ENCODE data around the gene OS9. TPM values are rescaled to one million over a fixed set of nuclear protein-coding genes. Genes with fewer than 3 reads are reported as not detected.

The OS9 gene
- total and polyA plus RNA-seq, 2 donors (not counting 3 experiments of a cell fraction or from before 2014, with no cell fraction given), result 212 to 561 TPM

- no peak for FAIRE-seq
- no peak overlapping the region for H3K9ac ChIP-seq (replicated peaks; ENCODE audit: extremely low read depth, insufficient read depth, low read length)
- intact Hi-C loops (cut with micrococcal nuclease) (no loop called here), dilution Hi-C loops (cut with MboI; ENCODE audit: extremely low pct_ligation_motif_present, low sequenced_read_pairs) (no loop called here)
- no peak overlapping the region for H2AFZ ChIP-seq (ENCODE audit: low read depth, low read length)
- peaks cover 2% of the 10 kb centered on the region for H3K79me2 ChIP-seq (ENCODE audit: control insufficient read depth, insufficient read depth, low read length)
- H3K9me3 ChIP-seq (replicated peaks; ENCODE audit: control insufficient read depth, insufficient read depth, low read length), result no peaks in the 10 kb centered on the region
- H3K27me3 ChIP-seq (ENCODE audit: control insufficient read depth in 2 of 2, insufficient read depth in 2 of 2, low read length in 2 of 2), result peaks cover 12 to 16% of the 10 kb centered on the region in 2 experiments
- no TSS peak for BruUV-seq (replicated peaks)
- peaks cover 0 to 2% of the 10 kb centered on the region in 2 experiments for H3K36me3 ChIP-seq (ENCODE audit: control insufficient read depth in 2 of 2, extremely low read depth in 1 of 2, insufficient read depth in 2 of 2, low read length in 2 of 2)
- H3K4me3 ChIP-seq (replicated peaks in 1 of 3; ENCODE audit: insufficient read depth in 1 of 3, low read depth in 1 of 3, low read length in 3 of 3), result no peak overlapping the region
- no peaks in the 10 kb centered on the region for H3K9me1 ChIP-seq (replicated peaks; ENCODE audit: control insufficient read depth, extremely low read depth, insufficient read depth, low read length)
- H3K4me2 ChIP-seq (ENCODE audit: insufficient read depth, low read length), result no peak overlapping the region
- no peak overlapping the region for H3K27ac ChIP-seq (ENCODE audit: insufficient read depth, low read depth, low read length)
- no peaks in the 10 kb centered on the region for H4K20me1 ChIP-seq (replicated peaks; ENCODE audit: control insufficient read depth, extremely low read depth, insufficient read depth, low read length)
- TF ChIP-seq POLR2A (IDR thresholded peaks at IDR 0.05; ENCODE audit: low read depth, low read length) (no peak), MAX (IDR thresholded peaks at IDR 0.05; ENCODE audit: insufficient read depth, insufficient read length) (no peak), MYC (IDR thresholded peaks at IDR 0.05; ENCODE audit: low read depth, low read length) (no peak), JUN (IDR thresholded peaks at IDR 0.05; ENCODE audit: borderline replicate concordance, insufficient read depth, insufficient read length, low read depth) (no peak), FOS (IDR thresholded peaks at IDR 0.05; ENCODE audit: borderline replicate concordance, insufficient read depth, low read length) (no peak), GATA2 (IDR thresholded peaks at IDR 0.05; ENCODE audit: insufficient read depth, insufficient read length, low read depth, low read length) (no peak), EZH2 (IDR thresholded peaks at IDR 0.05; ENCODE audit: borderline replicate concordance, low read depth, low read length, severe bottlenecking) (no peak), POLR2AphosphoS5 (IDR thresholded peaks at IDR 0.05; ENCODE audit: insufficient read depth, low read depth, low read length) (no peak), CTCF (IDR thresholded peaks at IDR 0.05; ENCODE audit: extremely low read depth in 1 of 2, insufficient read depth in 1 of 2, low read depth in 1 of 2, low read length in 2 of 2) (no peak)
- CTCF ChIA-PET, result interaction anchor here (1.3 kb wide), 1 partner anchor 12 kb away, joined by 4 read pairs; the partner anchor contains the start of gene TSFM
- peaks cover 19% of the 10 kb centered on the region for H3K4me1 ChIP-seq (ENCODE audit: control insufficient read depth, extremely low read depth, insufficient read depth, low read length)
- POLR2A ChIA-PET, result no interaction called here
- DNase-seq (ENCODE audit: low read depth, low spot score), result no peak
These were observed 76.8 kb downstream of the OS9 start for GRCh38 chr12:57770734-57771133.

Small RNA genes within 50 kb of the gene (microRNA-seq; reads per million reads assigned to microRNA genes)
- gene MIR6759 (ENCODE audit: borderline number of aligned reads, borderline replicate concordance), result not detected

Other genes starting within 250 kb of the OS9 start
- gene INHBE, start 238.8 kb upstream of the OS9 start, total RNA-seq, result not detected in 2 replicates
- gene INHBE, start 238.8 kb upstream of the OS9 start, polyA plus RNA-seq, result not detected in 2 replicates
- gene GLI1, start 234.3 kb upstream of the OS9 start, total RNA-seq, result 0.29 and 1.1 TPM in 2 replicates
- gene GLI1, start 234.3 kb upstream of the OS9 start, polyA plus RNA-seq, result 0.10 and 0.14 TPM in 2 replicates
- gene ARHGAP9, start 214.3 kb upstream of the OS9 start, total RNA-seq, result 0.38 TPM in 1 of 2 replicates, not detected in the other
- gene ARHGAP9, start 214.3 kb upstream of the OS9 start, polyA plus RNA-seq, result 0.25 and 0.35 TPM in 2 replicates
- gene MARS1, start 206.1 kb upstream of the OS9 start, total RNA-seq, result 212 and 216 TPM in 2 replicates
- 98.8 and 118 TPM in 2 replicates for gene MARS1, start 206.1 kb upstream of the OS9 start, polyA plus RNA-seq
- 9.8 and 13.7 TPM in 2 replicates for gene DDIT3, start 173.6 kb upstream of the OS9 start, total RNA-seq
- gene DDIT3, start 173.6 kb upstream of the OS9 start, polyA plus RNA-seq, result 15.4 and 22.0 TPM in 2 replicates
- 85.6 and 95.2 TPM in 2 replicates for gene MBD6, start 171.3 kb upstream of the OS9 start, total RNA-seq
- gene MBD6, start 171.3 kb upstream of the OS9 start, polyA plus RNA-seq, result 8.5 and 10.6 TPM in 2 replicates
- 157 and 161 TPM in 2 replicates for gene DCTN2, start 146.9 kb upstream of the OS9 start, total RNA-seq
- 146 and 234 TPM in 2 replicates for gene DCTN2, start 146.9 kb upstream of the OS9 start, polyA plus RNA-seq
- gene KIF5A, start 144.1 kb upstream of the OS9 start, total RNA-seq, result 0.12 and 0.35 TPM in 2 replicates
- 0.05 and 0.07 TPM in 2 replicates for gene KIF5A, start 144.1 kb upstream of the OS9 start, polyA plus RNA-seq
- gene PIP4K2C, start 102.9 kb upstream of the OS9 start, total RNA-seq, result 9.1 and 11.5 TPM in 2 replicates
- 10.5 and 11.3 TPM in 2 replicates for gene PIP4K2C, start 102.9 kb upstream of the OS9 start, polyA plus RNA-seq
- 25.9 and 34.5 TPM in 2 replicates for gene DTX3, start 89.3 kb upstream of the OS9 start, total RNA-seq
- gene DTX3, start 89.3 kb upstream of the OS9 start, polyA plus RNA-seq, result 51.4 and 65.0 TPM in 2 replicates
- 4.7 and 7.4 TPM in 2 replicates for gene ARHGEF25, start 82.7 kb upstream of the OS9 start, total RNA-seq
- gene ARHGEF25, start 82.7 kb upstream of the OS9 start, polyA plus RNA-seq, result 3.5 and 4.7 TPM in 2 replicates
- gene B4GALNT1, start 60.9 kb upstream of the OS9 start, total RNA-seq, result 0.25 and 0.35 TPM in 2 replicates
- gene B4GALNT1, start 60.9 kb upstream of the OS9 start, polyA plus RNA-seq, result 0.24 and 0.33 TPM in 2 replicates
- 0.05 and 0.24 TPM in 2 replicates for gene AGAP2, start 44.6 kb downstream of the OS9 start, total RNA-seq
- 0.04 and 0.05 TPM in 2 replicates for gene AGAP2, start 44.6 kb downstream of the OS9 start, polyA plus RNA-seq
- 14.6 and 15.0 TPM in 2 replicates for gene TSPAN31, start 50.9 kb downstream of the OS9 start, total RNA-seq
- 33.3 and 43.9 TPM in 2 replicates for gene TSPAN31, start 50.9 kb downstream of the OS9 start, polyA plus RNA-seq
- gene CDK4, start 58.2 kb downstream of the OS9 start, total RNA-seq, result 156 and 171 TPM in 2 replicates
- gene CDK4, start 58.2 kb downstream of the OS9 start, polyA plus RNA-seq, result 300 and 332 TPM in 2 replicates
- 3.0 and 4.6 TPM in 2 replicates for gene MARCHF9, start 61.0 kb downstream of the OS9 start, total RNA-seq
- gene MARCHF9, start 61.0 kb downstream of the OS9 start, polyA plus RNA-seq, result 4.8 and 5.8 TPM in 2 replicates
- 2.4 and 2.7 TPM in 2 replicates for gene CYP27B1, start 72.9 kb downstream of the OS9 start, total RNA-seq
- gene CYP27B1, start 72.9 kb downstream of the OS9 start, polyA plus RNA-seq, result 0.62 TPM in 2 replicates
- 24.3 and 24.8 TPM in 2 replicates for gene METTL1, start 78.0 kb downstream of the OS9 start, total RNA-seq
- 23.6 and 25.0 TPM in 2 replicates for gene METTL1, start 78.0 kb downstream of the OS9 start, polyA plus RNA-seq
- 6.6 and 8.8 TPM in 2 replicates for gene EEF1AKMT3, start 78.5 kb downstream of the OS9 start, total RNA-seq
- gene EEF1AKMT3, start 78.5 kb downstream of the OS9 start, polyA plus RNA-seq, result 7.3 and 7.9 TPM in 2 replicates
- gene TSFM, start 88.7 kb downstream of the OS9 start, total RNA-seq, result 39.3 and 41.8 TPM in 2 replicates
- gene TSFM, start 88.7 kb downstream of the OS9 start, polyA plus RNA-seq, result 13.2 and 16.5 TPM in 2 replicates
- 2.2 and 3.0 TPM in 2 replicates for gene AVIL, start 124.6 kb downstream of the OS9 start, total RNA-seq
- gene AVIL, start 124.6 kb downstream of the OS9 start, polyA plus RNA-seq, result 1.0 and 1.1 TPM in 2 replicates
- 128 and 142 TPM in 2 replicates for gene CTDSP2, start 152.6 kb downstream of the OS9 start, total RNA-seq
- gene CTDSP2, start 152.6 kb downstream of the OS9 start, polyA plus RNA-seq, result 120 and 146 TPM in 2 replicates
- gene ATP23, start 247.4 kb downstream of the OS9 start, total RNA-seq, result 5.9 and 7.2 TPM in 2 replicates
- gene ATP23, start 247.4 kb downstream of the OS9 start, polyA plus RNA-seq, result 9.0 and 14.5 TPM in 2 replicates